LNCaP clone FGC (cell line): ENCODE data around the gene LRP3.

Experiments
- DNase-seq: peaks from one replicate; pipeline ENCODE4 v3.0.0-alpha.2; 2011; ENCODE audit warnings: low read depth
- H3K4me3 ChIP-seq: 2 replicates; pipeline ENCODE4 v1.5.1; 2011; ENCODE audit warnings: mild to moderate bottlenecking, low read depth, low read length, control low read depth
- CTCF ChIP-seq: IDR thresholded peaks from 2 replicates; pipeline ENCODE4 v1.5.1; 2012; ENCODE audit warnings: mild to moderate bottlenecking; ENCODE audit not compliant: control insufficient read depth, insufficient read depth; ENCODE audit errors: extremely low read depth

Gene LRP3

GRCh38 chr19:33242911-33243310 lies 48.8 kb downstream of the LRP3 start:
- no peak for DNase-seq
- TF ChIP-seq CTCF: no peak
- H3K4me3 ChIP-seq: no peak overlapping the region

- TF ChIP-seq CTCF: peak; percentile 35
- no peak for DNase-seq
- no peak overlapping the region for H3K4me3 ChIP-seq
Observed at GRCh38 chr19:33245948-33246708, 52.0 kb downstream of the LRP3 start.

GRCh38 chr19:33246709-33247440 lies 52.7 kb downstream of the LRP3 start:
- no peak for DNase-seq
- no peak overlapping the region for H3K4me3 ChIP-seq
- no peak for TF ChIP-seq CTCF

- no peak for DNase-seq
- no peak overlapping the region for H3K4me3 ChIP-seq
- TF ChIP-seq CTCF: no peak
Observed at GRCh38 chr19:33247441-33247819, 53.3 kb downstream of the LRP3 start.

- no peak overlapping the region for H3K4me3 ChIP-seq
- no peak for DNase-seq
- TF ChIP-seq CTCF: no peak
Observed at GRCh38 chr19:33248104-33248503, 54.0 kb downstream of the LRP3 start.

GRCh38 chr19:33248553-33248953 lies 54.4 kb downstream of the LRP3 start:
- DNase-seq: no peak
- TF ChIP-seq CTCF: no peak
- H3K4me3 ChIP-seq: no peak overlapping the region
